Choroid plexus epithelial cell (primary cell): ENCODE measurements around the gene FCAR.
A peak's percentile ranks its signal among the peaks of the same experiment; 100 is the strongest.
"Not testable (repeated sequence)": the region's sequence is repeated elsewhere in the genome, so short reads cannot be mapped to it uniquely, and the experiment has no call there.

Source experiments
- DNase-seq: peaks from one replicate; pipeline ENCODE4 v3.0.0-alpha.2; 2010; ENCODE audit warnings: low read depth
- H3K4me3 ChIP-seq: 2 replicates; pipeline ENCODE4 v1.5.1; 2011; ENCODE audit warnings: low read depth, mild to moderate bottlenecking, control low read depth, low read length, moderate library complexity
- CTCF ChIP-seq: conservative IDR thresholded peaks from 2 replicates; pipeline ENCODE4 v1.5.1; 2011; ENCODE audit warnings: low read depth, mild to moderate bottlenecking, control low read depth, inconsistent platforms, low read length, moderate library complexity

Gene FCAR

GRCh38 chr19:54923276-54923675 is 49.2 kb downstream of the FCAR start:
- H3K4me3 ChIP-seq = no peak overlapping the region
- no peak for DNase-seq
- no peak for TF ChIP-seq CTCF

- DNase-seq = peak; percentile 1
- TF ChIP-seq CTCF = no peak
Observed at GRCh38 chr19:54928299-54928698, 54.3 kb downstream of the FCAR start.

GRCh38 chr19:54937926-54938325 is 63.9 kb downstream of the FCAR start:
- DNase-seq = no peak

More at GRCh38 chr19:54928299-54928698, 54.3 kb downstream of the FCAR start:
- no peak overlapping the region for H3K4me3 ChIP-seq

GRCh38 chr19:54938906-54939305 is 64.9 kb downstream of the FCAR start:
- no peak overlapping the region for H3K4me3 ChIP-seq
- DNase-seq = no peak
- TF ChIP-seq CTCF = no peak

More at GRCh38 chr19:54937926-54938325, 63.9 kb downstream of the FCAR start:
- no peak for TF ChIP-seq CTCF
- H3K4me3 ChIP-seq = no peak overlapping the region

- not testable (repeated sequence) for DNase-seq, H3K4me3 ChIP-seq
Observed at GRCh38 chr19:54939538-54939937, 65.5 kb downstream of the FCAR start.
